GM21529 (cell line): ENCODE results near the gene FOXO1.

Experiments used
- ATAC-seq: cut with Tn5 transposase; IDR thresholded peaks from one replicate; pipeline ENCODE4 v1.9.1; 2021; ENCODE audit not compliant: unreplicated experiment

FOXO1 gene

GRCh38 chr13:40666933-40667621 lies 636 bp upstream of the FOXO1 start:
- peak; percentile 11 for ATAC-seq

- ATAC-seq = peak; percentile 5
Measured at GRCh38 chr13:40665126-40666044, 1.1 kb downstream of the FOXO1 start.

- ATAC-seq = peak; percentile 23
Measured at GRCh38 chr13:40664350-40665125, 1.9 kb downstream of the FOXO1 start.

- peak; percentile 19 for ATAC-seq
Measured at GRCh38 chr13:40664100-40664349, 2.4 kb downstream of the FOXO1 start.

GRCh38 chr13:40662866-40663265 lies 3.6 kb downstream of the FOXO1 start:
- ATAC-seq = peak; percentile 35

- ATAC-seq = no peak
Measured at GRCh38 chr13:40661875-40662665, 4.4 kb downstream of the FOXO1 start.

- no peak for ATAC-seq
Measured at GRCh38 chr13:40660692-40661091, 5.7 kb downstream of the FOXO1 start.

GRCh38 chr13:40660141-40660664 lies 6.2 kb downstream of the FOXO1 start:
- ATAC-seq = no peak

GRCh38 chr13:40657951-40658350 lies 8.5 kb downstream of the FOXO1 start:
- no peak for ATAC-seq

GRCh38 chr13:40657307-40657706 lies 9.1 kb downstream of the FOXO1 start:
- no peak for ATAC-seq

- ATAC-seq = no peak
Measured at GRCh38 chr13:40656358-40656757, 10.1 kb downstream of the FOXO1 start.

GRCh38 chr13:40653527-40654318 lies 12.7 kb downstream of the FOXO1 start:
- ATAC-seq = peak; percentile 33

- peak; percentile 55 for ATAC-seq
Measured at GRCh38 chr13:40652588-40652940, 13.9 kb downstream of the FOXO1 start.

- peak; percentile 36 for ATAC-seq
Measured at GRCh38 chr13:40651866-40652587, 14.4 kb downstream of the FOXO1 start.

- no peak for ATAC-seq
Measured at GRCh38 chr13:40648841-40649240, 17.6 kb downstream of the FOXO1 start.

- no peak for ATAC-seq
Measured at GRCh38 chr13:40648040-40648439, 18.4 kb downstream of the FOXO1 start.

GRCh38 chr13:40644838-40645604 lies 21.4 kb downstream of the FOXO1 start:
- no peak for ATAC-seq

- no peak for ATAC-seq
Measured at GRCh38 chr13:40640845-40641458, 25.5 kb downstream of the FOXO1 start.
